22Rv1 (cell line): ENCODE data around the gene NAV2.

ENCODE experiments used
- ZFX ChIP-seq: fragments of 450-650 bp; IDR thresholded peaks from 2 replicates; pipeline ENCODE4 v1.6.1; 2017; ENCODE audit warnings: antibody characterized with exemption, borderline replicate concordance
- TF ChIP-seq, protein P1 (sequence below): fragments of 450-650 bp; IDR thresholded peaks from 2 replicates; pipeline ENCODE4 v1.5.1; 2017; ENCODE audit warnings: mild to moderate bottlenecking

DNA sequence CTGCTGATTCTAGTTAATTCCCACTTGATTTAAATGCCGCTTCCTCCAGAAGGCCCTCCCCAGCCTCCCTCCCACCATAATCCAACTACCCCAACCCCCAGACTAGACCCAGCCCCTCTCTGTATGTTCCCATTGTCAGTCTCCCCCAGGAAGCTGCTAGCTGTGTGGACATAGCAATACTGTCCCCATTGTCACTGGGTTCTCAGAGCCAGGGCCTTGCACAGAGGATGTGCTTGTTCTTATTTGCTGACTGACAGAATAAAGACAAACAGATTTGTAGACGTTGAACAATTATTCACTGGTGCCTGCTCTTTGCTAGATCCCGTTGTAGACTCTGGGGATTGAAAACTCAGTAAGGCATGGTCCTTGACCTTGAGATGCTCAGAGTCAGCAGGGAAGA lies 45.7 kb upstream of the NAV2 start:
- TF ChIP-seq, protein P1, sequence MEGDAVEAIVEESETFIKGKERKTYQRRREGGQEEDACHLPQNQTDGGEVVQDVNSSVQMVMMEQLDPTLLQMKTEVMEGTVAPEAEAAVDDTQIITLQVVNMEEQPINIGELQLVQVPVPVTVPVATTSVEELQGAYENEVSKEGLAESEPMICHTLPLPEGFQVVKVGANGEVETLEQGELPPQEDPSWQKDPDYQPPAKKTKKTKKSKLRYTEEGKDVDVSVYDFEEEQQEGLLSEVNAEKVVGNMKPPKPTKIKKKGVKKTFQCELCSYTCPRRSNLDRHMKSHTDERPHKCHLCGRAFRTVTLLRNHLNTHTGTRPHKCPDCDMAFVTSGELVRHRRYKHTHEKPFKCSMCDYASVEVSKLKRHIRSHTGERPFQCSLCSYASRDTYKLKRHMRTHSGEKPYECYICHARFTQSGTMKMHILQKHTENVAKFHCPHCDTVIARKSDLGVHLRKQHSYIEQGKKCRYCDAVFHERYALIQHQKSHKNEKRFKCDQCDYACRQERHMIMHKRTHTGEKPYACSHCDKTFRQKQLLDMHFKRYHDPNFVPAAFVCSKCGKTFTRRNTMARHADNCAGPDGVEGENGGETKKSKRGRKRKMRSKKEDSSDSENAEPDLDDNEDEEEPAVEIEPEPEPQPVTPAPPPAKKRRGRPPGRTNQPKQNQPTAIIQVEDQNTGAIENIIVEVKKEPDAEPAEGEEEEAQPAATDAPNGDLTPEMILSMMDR = no peak
- TF ChIP-seq ZFX = no peak
